Effector memory CD8-positive, alpha-beta T cell (primary cell): ENCODE data around the gene ATP5F1C.
"Not testable (repeated sequence)": the region's sequence is repeated elsewhere in the genome, so short reads cannot be mapped to it uniquely, and the experiment has no call there.

ENCODE experiments used
- ATAC-seq: fragments of 150-1000 bp; cut with Tn5 transposase; replicated peaks from 2 replicates; pipeline ENCODE4 v1.10.0; 2021; ENCODE audit warnings: mild to moderate bottlenecking, moderate library complexity
- DNase-seq, 3 experiments: peaks; one replicate each; pipeline ENCODE4 v3.0.0; 2021
- H3K27ac Mint-ChIP-seq, 2 donors: one replicate each; pipeline ENCODE4 v1.8.0; 2022; ENCODE audit warnings: mild to moderate bottlenecking in 2 of 2, mixed read lengths in 2 of 2, moderate library complexity in 2 of 2
- H3K27me3 Mint-ChIP-seq, 2 donors: one replicate each; pipeline ENCODE4 v1.8.0; 2022; ENCODE audit warnings: mixed read lengths in 2 of 2
- H3K36me3 Mint-ChIP-seq: one replicate; pipeline ENCODE4 v1.8.0; 2022; ENCODE audit warnings: mild to moderate bottlenecking, moderate library complexity, mixed read lengths; ENCODE audit not compliant: insufficient read depth
- H3K4me1 Mint-ChIP-seq, 2 donors: one replicate each; pipeline ENCODE4 v1.8.0; 2022; ENCODE audit warnings: low read depth in 2 of 2, mixed read lengths in 2 of 2
- H3K4me3 Mint-ChIP-seq, 2 donors: one replicate each; pipeline ENCODE4 v1.8.0; 2022; ENCODE audit warnings: mild to moderate bottlenecking in 2 of 2, mixed read lengths in 2 of 2, moderate library complexity in 2 of 2
- H3K9me3 Mint-ChIP-seq, 2 donors: one replicate each; pipeline ENCODE4 v1.8.0; 2022; ENCODE audit warnings: mixed read lengths in 2 of 2

The ATP5F1C gene

GRCh38 chr10:7773845-7774801 lies 13.9 kb upstream of the ATP5F1C start:
- Mint-ChIP-seq H3K27ac (peak overlapping the region in 1 of 2 donors; percentile 49), H3K4me3 (no peak overlapping the region), H3K4me1 (peaks cover 0 to 2% of the 10 kb centered on the region in 2 donors), H3K9me3 (no peaks in the 10 kb centered on the region), H3K36me3 (peaks cover 76% of the 10 kb centered on the region), H3K27me3 (no peaks in the 10 kb centered on the region)
- DNase-seq (no peak), ATAC-seq (no peak)

- no peak for ATAC-seq
- H3K4me1 Mint-ChIP-seq: peaks cover 5 to 6% of the 10 kb centered on the region in 2 donors
- no peaks in the 10 kb centered on the region for H3K9me3 Mint-ChIP-seq
- no peak overlapping the region for H3K27ac Mint-ChIP-seq
- H3K36me3 Mint-ChIP-seq: peaks cover 86% of the 10 kb centered on the region
- no peak for DNase-seq
- no peaks in the 10 kb centered on the region for H3K27me3 Mint-ChIP-seq
- no peak overlapping the region for H3K4me3 Mint-ChIP-seq
These were observed 11.2 kb upstream of the ATP5F1C start for GRCh38 chr10:7776777-7777176.

GRCh38 chr10:7782194-7782593 lies 5.8 kb upstream of the ATP5F1C start:
- peaks cover 13 to 33% of the 10 kb centered on the region in 2 donors for H3K4me1 Mint-ChIP-seq
- not testable (repeated sequence) for H3K9me3 Mint-ChIP-seq, DNase-seq, ATAC-seq, H3K27me3 Mint-ChIP-seq, H3K4me3 Mint-ChIP-seq, H3K27ac Mint-ChIP-seq
- H3K36me3 Mint-ChIP-seq: peaks cover 50% of the 10 kb centered on the region

GRCh38 chr10:7786430-7786829 lies 1.5 kb upstream of the ATP5F1C start:
- ATAC-seq: no peak
- Mint-ChIP-seq H3K36me3 (peaks cover 12% of the 10 kb centered on the region), H3K27ac (no peak overlapping the region), H3K27me3 (no peaks in the 10 kb centered on the region), H3K4me1 (peaks cover 23 to 50% of the 10 kb centered on the region in 2 donors), H3K4me3 (no peak overlapping the region), H3K9me3 (no peaks in the 10 kb centered on the region)
- DNase-seq: no peak

GRCh38 chr10:7787150-7787856 lies 674 bp upstream of the ATP5F1C start:
- peaks cover 10% of the 10 kb centered on the region for H3K36me3 Mint-ChIP-seq
- DNase-seq (peak in 1 of 3 experiments; percentile 3), ATAC-seq (no peak)
- H3K27me3 Mint-ChIP-seq: no peaks in the 10 kb centered on the region
- no peak overlapping the region for H3K27ac Mint-ChIP-seq
- no peaks in the 10 kb centered on the region for H3K9me3 Mint-ChIP-seq
- H3K4me3 Mint-ChIP-seq: no peak overlapping the region
- peaks cover 23 to 59% of the 10 kb centered on the region in 2 donors for H3K4me1 Mint-ChIP-seq

GRCh38 chr10:7788639-7789286 lies 786 bp downstream of the ATP5F1C start:
- no peaks in the 10 kb centered on the region for H3K9me3 Mint-ChIP-seq
- peaks cover 28 to 66% of the 10 kb centered on the region in 2 donors for H3K4me1 Mint-ChIP-seq
- H3K36me3 Mint-ChIP-seq: peaks cover 10% of the 10 kb centered on the region
- H3K27ac Mint-ChIP-seq: no peak overlapping the region
- no peaks in the 10 kb centered on the region for H3K27me3 Mint-ChIP-seq
- DNase-seq: peak in 1 of 3 experiments; percentile 17
- peak; percentile 18 for ATAC-seq
- H3K4me3 Mint-ChIP-seq: no peak overlapping the region

GRCh38 chr10:7789390-7789789 lies 1.4 kb downstream of the ATP5F1C start:
- no peak overlapping the region for H3K27ac Mint-ChIP-seq
- no peak overlapping the region for H3K4me3 Mint-ChIP-seq

GRCh38 chr10:7792541-7792940 lies 4.6 kb downstream of the ATP5F1C start:
- no peak for ATAC-seq
- no peak overlapping the region for H3K4me3 Mint-ChIP-seq
- no peaks in the 10 kb centered on the region for H3K9me3 Mint-ChIP-seq
- H3K27me3 Mint-ChIP-seq: no peaks in the 10 kb centered on the region
- peaks cover 36 to 74% of the 10 kb centered on the region in 2 donors for H3K4me1 Mint-ChIP-seq
- DNase-seq: no peak
- peaks cover 18% of the 10 kb centered on the region for H3K36me3 Mint-ChIP-seq
- peak overlapping the region; percentile 15 to 35 for H3K27ac Mint-ChIP-seq

More at GRCh38 chr10:7789390-7789789, 1.4 kb downstream of the ATP5F1C start:
- H3K27me3 Mint-ChIP-seq: no peaks in the 10 kb centered on the region
- DNase-seq (no peak), ATAC-seq (no peak)
- peaks cover 32 to 67% of the 10 kb centered on the region in 2 donors for H3K4me1 Mint-ChIP-seq
- H3K9me3 Mint-ChIP-seq: no peaks in the 10 kb centered on the region
- H3K36me3 Mint-ChIP-seq: peaks cover 10% of the 10 kb centered on the region

- no peaks in the 10 kb centered on the region for H3K9me3 Mint-ChIP-seq
- ATAC-seq: no peak
- DNase-seq: no peak
- peaks cover 35% of the 10 kb centered on the region for H3K36me3 Mint-ChIP-seq
- no peaks in the 10 kb centered on the region for H3K27me3 Mint-ChIP-seq
- H3K27ac Mint-ChIP-seq: peak overlapping the region in 1 of 2 donors; percentile 19
- H3K4me3 Mint-ChIP-seq: no peak overlapping the region
- peaks cover 31 to 67% of the 10 kb centered on the region in 2 donors for H3K4me1 Mint-ChIP-seq
These were observed 6.5 kb downstream of the ATP5F1C start for GRCh38 chr10:7794251-7795026.

GRCh38 chr10:7795605-7796004 lies 7.6 kb downstream of the ATP5F1C start:
- H3K27me3 Mint-ChIP-seq: no peaks in the 10 kb centered on the region
- peak overlapping the region; percentile 10 to 19 for H3K27ac Mint-ChIP-seq
- no peaks in the 10 kb centered on the region for H3K9me3 Mint-ChIP-seq
- no peak overlapping the region for H3K4me3 Mint-ChIP-seq
- peaks cover 45% of the 10 kb centered on the region for H3K36me3 Mint-ChIP-seq
- no peak for DNase-seq
- H3K4me1 Mint-ChIP-seq: peaks cover 25 to 58% of the 10 kb centered on the region in 2 donors
- no peak for ATAC-seq

GRCh38 chr10:7797582-7797981 lies 9.6 kb downstream of the ATP5F1C start:
- DNase-seq: no peak
- no peak for ATAC-seq
- peaks cover 64% of the 10 kb centered on the region for H3K36me3 Mint-ChIP-seq

GRCh38 chr10:7802606-7803005 lies 14.6 kb downstream of the ATP5F1C start:
- ATAC-seq (no peak), DNase-seq (no peak)
- H3K9me3 Mint-ChIP-seq: no peaks in the 10 kb centered on the region
- H3K36me3 Mint-ChIP-seq: peaks cover 95% of the 10 kb centered on the region
- H3K4me1 Mint-ChIP-seq: no peaks in the 10 kb centered on the region
- H3K4me3 Mint-ChIP-seq: no peak overlapping the region
- no peaks in the 10 kb centered on the region for H3K27me3 Mint-ChIP-seq
- H3K27ac Mint-ChIP-seq: no peak overlapping the region

More at GRCh38 chr10:7797582-7797981, 9.6 kb downstream of the ATP5F1C start:
- Mint-ChIP-seq H3K4me3 (no peak overlapping the region), H3K27me3 (no peaks in the 10 kb centered on the region), H3K4me1 (peaks cover 20 to 39% of the 10 kb centered on the region in 2 donors), H3K27ac (no peak overlapping the region), H3K9me3 (no peaks in the 10 kb centered on the region)

GRCh38 chr10:7804216-7804615 lies 16.2 kb downstream of the ATP5F1C start:
- no peak for DNase-seq
- peaks cover 85% of the 10 kb centered on the region for H3K36me3 Mint-ChIP-seq
- no peaks in the 10 kb centered on the region for H3K27me3 Mint-ChIP-seq
- no peak overlapping the region for H3K4me3 Mint-ChIP-seq
- no peaks in the 10 kb centered on the region for H3K9me3 Mint-ChIP-seq
- H3K4me1 Mint-ChIP-seq: no peaks in the 10 kb centered on the region
- ATAC-seq: no peak
- no peak overlapping the region for H3K27ac Mint-ChIP-seq
